GM18498 (cell line): ENCODE data around the gene YWHAQ.
"Not testable (repeated sequence)": the region's sequence is repeated elsewhere in the genome, so short reads cannot be mapped to it uniquely, and the experiment has no call there.

Source experiments
- ATAC-seq: cut with Tn5 transposase; IDR thresholded peaks from one replicate; pipeline ENCODE4 v1.9.1; 2021; ENCODE audit warnings: mild to moderate bottlenecking, moderate library complexity; ENCODE audit not compliant: unreplicated experiment

YWHAQ gene

DNA sequence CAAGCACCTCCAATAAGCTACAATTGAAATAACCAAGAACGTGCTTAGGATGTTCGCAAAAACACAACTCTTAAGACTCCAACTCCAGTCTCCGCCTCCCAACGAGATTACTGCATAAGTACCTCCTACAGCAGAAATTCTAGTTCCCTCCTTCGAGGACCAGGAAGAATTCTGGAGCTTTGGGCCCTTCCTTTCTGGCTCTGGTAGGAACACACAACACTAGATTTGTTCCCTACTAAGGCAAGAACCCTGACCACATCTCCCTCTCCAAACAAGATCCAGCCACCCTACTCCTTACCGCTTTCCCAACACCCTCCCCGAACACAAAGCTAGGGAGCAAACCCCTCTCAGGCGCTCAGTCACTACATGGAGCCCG, 75.9 kb downstream of the YWHAQ start:
- ATAC-seq = no peak

DNA sequence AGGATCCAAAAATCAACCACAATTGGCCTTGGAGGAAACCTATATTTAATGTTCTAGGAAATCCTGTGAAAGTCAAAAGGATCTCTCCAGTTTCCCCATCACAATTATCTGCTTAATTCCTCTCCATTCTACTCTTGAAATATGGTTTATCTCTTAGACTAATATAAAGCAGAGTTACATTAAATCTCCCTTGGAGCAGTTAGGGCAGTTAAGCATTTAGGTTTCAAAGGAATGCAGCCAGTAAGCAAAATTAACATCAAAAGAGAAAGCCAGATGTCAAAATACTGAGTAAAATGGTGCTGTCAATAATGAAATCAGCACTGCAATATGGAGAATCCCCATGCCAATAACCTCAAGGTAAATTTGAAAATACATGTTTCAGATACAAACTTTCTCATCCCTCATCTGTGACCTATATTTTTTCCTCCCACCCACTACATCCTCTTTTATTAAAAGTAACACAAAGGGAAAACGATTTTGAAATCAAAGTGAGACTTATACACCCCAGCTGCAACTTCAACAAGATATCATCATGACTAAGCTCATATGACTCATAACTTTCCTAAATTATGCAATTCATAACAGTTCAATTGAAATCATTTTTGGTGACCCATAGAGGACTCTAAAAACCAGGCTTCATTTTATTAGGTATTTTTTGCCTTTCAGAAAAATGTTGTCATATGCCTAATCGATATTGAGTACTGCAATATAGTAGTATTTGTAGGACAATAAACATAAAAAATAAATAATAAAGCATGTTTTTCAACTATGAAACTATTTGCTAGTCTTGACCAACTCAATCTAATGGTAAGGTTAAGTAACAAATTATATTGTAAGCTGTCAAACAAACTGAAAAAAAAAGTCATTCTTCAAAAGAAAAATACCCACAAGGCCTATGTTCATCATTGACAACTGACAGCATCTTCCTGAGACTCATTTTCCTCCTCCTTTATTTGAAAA, 78.3 kb downstream of the YWHAQ start:
- no peak for ATAC-seq

DNA sequence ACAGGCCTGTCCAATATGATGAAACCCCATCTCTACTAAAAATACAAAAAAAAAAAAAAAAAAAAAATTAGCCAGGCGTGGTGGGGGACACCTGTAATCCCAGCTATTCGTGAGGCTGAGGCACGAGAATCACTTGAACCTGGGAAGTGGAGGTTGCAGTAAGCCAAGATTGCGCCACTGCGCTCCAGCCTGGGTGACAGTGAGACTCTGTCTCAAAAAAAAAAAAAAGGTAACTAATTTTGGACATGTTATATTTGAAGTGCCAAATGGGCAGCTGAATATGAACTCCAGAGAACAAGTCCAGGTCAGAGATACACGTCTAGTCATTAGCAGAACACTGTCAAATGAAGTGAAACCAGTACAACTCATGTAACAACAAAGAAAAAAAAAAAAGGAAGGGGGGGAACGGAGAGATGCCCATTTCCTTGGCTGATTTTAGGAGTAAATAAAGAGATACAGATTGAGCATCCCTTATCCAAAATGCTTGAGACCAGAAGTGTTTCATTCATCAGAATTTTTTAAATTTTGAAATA, 79.9 kb downstream of the YWHAQ start:
- not testable (repeated sequence) for ATAC-seq

DNA sequence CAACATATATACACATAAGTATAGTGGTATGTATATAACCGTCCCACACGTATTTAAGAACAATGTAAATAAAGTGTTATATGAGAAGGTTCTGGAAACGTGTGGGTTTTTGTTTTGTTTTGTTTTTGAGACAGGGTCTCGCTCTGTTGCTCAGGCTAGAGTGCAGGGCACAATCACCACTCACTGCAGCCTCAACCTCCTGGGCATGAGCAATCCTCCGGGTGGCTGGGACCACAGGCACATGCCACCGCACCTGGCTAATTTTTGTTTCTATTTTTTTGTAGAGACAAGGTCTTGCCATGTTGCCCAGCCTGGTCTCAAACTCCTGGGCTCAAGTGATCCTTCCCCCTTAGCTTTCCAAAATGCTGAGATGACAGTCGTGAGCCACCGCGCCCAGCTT, 81.4 kb downstream of the YWHAQ start:
- no peak for ATAC-seq

DNA sequence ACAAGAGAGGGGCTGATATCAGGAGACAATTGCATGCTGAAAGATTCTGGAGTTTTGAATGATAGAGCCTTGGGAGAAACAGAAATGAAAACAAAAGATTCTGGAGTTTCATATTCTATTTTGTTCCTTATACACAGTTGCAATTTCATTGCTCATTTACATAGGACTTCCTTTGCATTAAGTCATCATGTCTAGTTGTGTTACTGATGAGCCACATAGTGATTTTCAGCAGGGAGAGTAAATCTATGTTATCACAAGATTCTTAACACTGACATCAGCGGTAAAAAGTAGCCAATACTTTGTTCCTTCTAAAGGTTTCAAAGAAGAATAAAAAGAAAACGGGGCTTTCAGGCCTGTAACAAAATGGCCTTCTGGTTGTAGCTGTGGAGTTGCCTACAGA, 82.3 kb downstream of the YWHAQ start:
- ATAC-seq = peak; percentile 58

DNA sequence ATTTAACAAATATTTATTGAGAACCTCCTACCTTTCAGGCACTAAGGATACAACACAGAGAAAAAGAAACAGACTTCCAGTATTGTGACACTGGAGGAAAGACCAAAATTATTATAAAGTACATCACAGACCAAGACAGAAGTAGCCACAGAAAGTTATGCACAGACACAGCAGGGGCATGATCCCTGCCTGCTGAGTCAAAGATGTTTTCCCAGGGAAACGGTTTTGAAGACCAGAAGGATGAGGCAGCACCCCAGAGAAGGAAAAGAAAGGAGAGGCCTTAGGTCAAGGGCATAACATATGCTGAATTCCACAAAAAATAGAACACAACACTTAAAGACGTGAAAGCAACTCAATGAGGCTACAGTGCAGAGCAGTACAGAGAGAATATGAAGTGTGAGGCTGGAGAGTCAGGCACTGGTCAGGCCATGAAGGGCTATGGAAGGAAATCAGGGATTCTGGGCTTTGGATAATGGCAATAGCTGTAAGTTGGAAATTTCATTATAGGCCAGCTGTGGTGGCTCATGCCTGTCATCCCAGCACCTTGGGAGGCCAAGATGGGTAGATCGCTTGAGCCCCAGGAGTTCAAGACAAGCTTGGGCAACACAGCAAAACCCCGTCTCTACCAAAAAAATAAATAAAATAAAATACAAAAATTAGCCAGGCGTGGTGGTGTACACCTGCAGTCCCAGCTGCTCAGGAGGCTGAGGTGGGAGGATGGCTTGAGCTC, 83.4 kb downstream of the YWHAQ start:
- no peak for ATAC-seq

DNA sequence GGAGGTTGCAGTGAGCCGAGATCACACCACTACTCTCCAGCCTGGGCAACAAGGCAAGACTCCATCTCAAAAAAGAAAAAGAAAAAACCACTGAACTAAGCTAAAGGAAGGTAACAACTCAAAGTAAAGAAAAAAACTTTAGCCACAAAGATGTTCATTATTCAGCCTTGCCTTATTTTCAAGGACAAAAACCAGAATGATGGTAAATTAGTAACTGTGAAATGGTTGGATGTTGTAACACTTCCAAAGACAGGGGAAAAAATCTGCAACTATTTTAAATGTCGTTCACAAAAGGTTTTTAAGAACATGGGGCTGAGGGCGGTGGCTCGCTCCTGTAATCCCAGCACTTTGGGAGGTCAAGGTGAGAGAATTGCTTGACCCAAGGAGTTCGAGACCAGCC, 85.3 kb downstream of the YWHAQ start:
- no peak for ATAC-seq

DNA sequence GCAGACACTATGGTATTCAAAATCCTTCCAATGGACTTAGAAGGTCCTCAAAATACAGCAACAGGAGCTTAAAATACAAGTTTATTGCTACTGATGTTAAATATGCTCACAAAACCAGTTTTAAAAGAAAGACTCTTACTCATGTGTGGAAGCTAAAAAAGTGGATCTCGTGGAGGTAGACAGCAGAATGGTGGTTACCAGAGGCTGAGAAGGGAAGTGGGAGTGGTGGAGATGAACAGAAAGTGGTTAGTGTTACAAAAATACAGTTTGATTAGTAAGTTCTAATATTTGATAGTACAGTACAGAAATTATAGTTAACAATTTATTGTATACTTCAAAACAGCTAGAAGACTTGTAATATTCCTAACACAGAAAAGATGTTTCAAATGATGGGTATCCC, 87.2 kb downstream of the YWHAQ start:
- no peak for ATAC-seq

DNA sequence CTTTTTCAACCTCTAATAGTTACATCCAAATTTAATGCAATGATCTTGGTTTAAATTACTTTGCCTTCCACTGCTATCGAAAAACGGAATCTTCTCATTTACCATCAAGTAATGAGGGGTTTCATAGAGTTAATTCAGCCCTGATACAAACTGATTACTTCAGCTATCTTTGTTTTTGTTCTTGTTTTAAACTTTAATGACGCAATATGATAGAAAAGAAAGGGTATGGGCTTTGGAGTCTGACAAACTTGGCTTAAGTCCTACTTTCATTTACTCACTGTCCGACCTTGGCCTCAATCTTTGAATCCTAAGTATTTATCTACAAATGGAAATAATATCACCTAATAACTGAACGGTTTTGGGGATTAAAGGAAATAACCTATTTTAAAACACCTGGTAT, 91.3 kb downstream of the YWHAQ start:
- no peak for ATAC-seq

DNA sequence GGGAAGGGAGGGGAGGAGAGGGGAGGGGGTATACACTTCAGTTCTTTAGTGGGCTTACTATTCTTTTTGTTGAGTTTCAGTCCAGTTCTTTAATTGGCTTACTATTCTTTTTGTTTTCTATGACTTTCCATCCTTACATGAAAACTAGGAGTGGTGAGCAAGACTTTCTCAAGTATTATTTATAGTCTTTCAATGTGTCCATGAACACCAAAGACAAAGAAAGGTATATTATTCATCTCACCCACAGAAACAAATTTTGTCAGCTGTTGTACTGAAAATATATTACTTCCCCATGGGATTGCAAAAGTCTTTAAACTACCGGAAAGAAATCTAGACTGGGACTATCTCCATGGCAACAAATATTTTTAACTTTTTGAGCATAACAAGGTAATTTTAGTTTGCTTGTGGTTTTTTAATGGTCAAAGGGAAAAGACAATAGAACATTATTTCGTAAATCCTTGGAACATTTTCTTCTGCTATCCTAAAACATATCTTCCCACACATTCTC, 92.7 kb downstream of the YWHAQ start:
- no peak for ATAC-seq

DNA sequence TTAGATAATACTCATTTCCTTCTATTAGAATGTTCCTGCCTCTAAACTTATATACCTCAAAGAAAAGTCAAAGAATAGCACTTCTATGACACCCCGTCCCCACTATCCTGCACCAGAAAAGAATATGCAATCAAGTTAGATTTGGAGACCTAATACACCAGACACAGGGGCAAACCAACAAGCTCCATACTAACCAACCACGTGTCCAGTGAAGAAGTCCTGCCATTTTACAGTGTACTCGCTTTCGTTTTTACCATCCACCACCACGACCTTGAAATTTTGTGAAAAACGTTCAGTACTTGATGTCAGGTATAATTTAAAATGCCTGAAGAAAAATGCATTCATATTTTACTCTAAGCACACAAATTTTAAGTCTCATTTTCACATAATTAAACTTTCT, 94.3 kb downstream of the YWHAQ start:
- no peak for ATAC-seq

DNA sequence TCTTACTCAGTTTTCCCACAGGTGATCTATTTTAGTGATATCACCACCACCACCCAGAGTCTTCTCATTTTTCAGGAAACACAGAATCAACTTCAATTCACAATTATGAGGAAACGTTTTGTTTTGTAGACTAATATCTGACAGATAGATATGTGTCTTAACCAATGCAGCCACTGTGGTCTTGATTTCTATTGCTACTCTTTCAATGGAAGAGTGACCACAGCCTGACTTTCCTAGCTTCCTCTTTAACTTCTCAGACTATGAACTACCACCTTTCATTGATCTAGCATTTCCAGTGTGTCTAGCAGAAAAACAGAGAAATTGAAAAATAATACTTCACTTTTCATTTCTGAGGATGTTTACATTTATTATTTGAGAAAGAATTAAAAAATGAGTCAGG, 95.6 kb downstream of the YWHAQ start:
- no peak for ATAC-seq
